DND-41 (cell line): Measurements from ENCODE around the gene PDIK1L.

Experiments used
- ATAC-seq: fragments of 200-7000 bp; cut with Tn5 transposase; 3 replicates; pipeline ENCODE4 v1.9.1; 2021; ENCODE audit warnings: low read depth; ENCODE audit not compliant: insufficient read depth
- DNase-seq: peaks from one replicate; pipeline ENCODE4 v3.0.0-alpha.2; 2020
- H2AFZ ChIP-seq: 2 replicates; pipeline ENCODE4 v1.6.0; 2012; ENCODE audit warnings: low read depth, low read length
- H3K27ac ChIP-seq: 2 replicates; pipeline ENCODE4 v1.5.1; 2012; ENCODE audit warnings: low read length, inconsistent platforms
- H3K27me3 ChIP-seq: fragments of 200-600 bp; sonication (generic); 2 replicates; pipeline ENCODE4 v1.6.0; 2012; ENCODE audit warnings: low read length, mild to moderate bottlenecking, inconsistent platforms; ENCODE audit not compliant: insufficient read depth, poor library complexity
- H3K36me3 ChIP-seq: 2 replicates; pipeline ENCODE4 v1.5.1; 2012; ENCODE audit warnings: low read length, inconsistent platforms; ENCODE audit not compliant: insufficient read depth
- H3K4me1 ChIP-seq: 2 replicates; pipeline ENCODE4 v1.5.1; 2012; ENCODE audit warnings: mild to moderate bottlenecking, low read length; ENCODE audit not compliant: insufficient read depth
- H3K4me2 ChIP-seq: 2 replicates; pipeline ENCODE4 v1.6.0; 2012; ENCODE audit warnings: mild to moderate bottlenecking, moderate library complexity, low read length, inconsistent platforms; ENCODE audit not compliant: insufficient read depth
- H3K4me3 ChIP-seq, 2 experiments: fragments of 200-600 bp in 1 of 2; shearing (Covaris generic) in 1 of 2; 2 replicates each; pipeline ENCODE4 v1.5.1; 2012 to 2016; ENCODE audit warnings: inconsistent platforms in 2 of 2, low read length in 2 of 2, mild to moderate bottlenecking in 2 of 2, low read depth in 1 of 2, moderate library complexity in 1 of 2
- H3K79me2 ChIP-seq: 2 replicates; pipeline ENCODE4 v1.6.0; 2012; ENCODE audit warnings: low read length, inconsistent platforms; ENCODE audit not compliant: insufficient read depth
- H3K9ac ChIP-seq: 2 replicates; pipeline ENCODE4 v1.6.0; 2012; ENCODE audit warnings: low read depth, mild to moderate bottlenecking, inconsistent platforms, low read length, moderate library complexity
- H3K9me3 ChIP-seq: 2 replicates; pipeline ENCODE4 v1.5.1; 2012; ENCODE audit warnings: low read length, moderate library complexity, mild to moderate bottlenecking, inconsistent platforms; ENCODE audit not compliant: insufficient read depth, severe bottlenecking
- H4K20me1 ChIP-seq: 2 replicates; pipeline ENCODE4 v1.6.0; 2012; ENCODE audit warnings: low read length; ENCODE audit not compliant: insufficient read depth
- EZH2 ChIP-seq: IDR thresholded peaks from 3 replicates; pipeline ENCODE4 v1.6.1; 2012; ENCODE audit warnings: borderline replicate concordance, low read depth, mild to moderate bottlenecking, moderate library complexity, low read length, inconsistent platforms; ENCODE audit not compliant: severe bottlenecking
- TF ChIP-seq, protein P1 (sequence below): IDR thresholded peaks from 2 replicates; pipeline ENCODE4 v1.5.1; 2012; ENCODE audit warnings: borderline replicate concordance, low read length, moderate library complexity, mild to moderate bottlenecking; ENCODE audit not compliant: poor library complexity, severe bottlenecking; ENCODE audit errors: extremely low read depth

The PDIK1L gene

DNA sequence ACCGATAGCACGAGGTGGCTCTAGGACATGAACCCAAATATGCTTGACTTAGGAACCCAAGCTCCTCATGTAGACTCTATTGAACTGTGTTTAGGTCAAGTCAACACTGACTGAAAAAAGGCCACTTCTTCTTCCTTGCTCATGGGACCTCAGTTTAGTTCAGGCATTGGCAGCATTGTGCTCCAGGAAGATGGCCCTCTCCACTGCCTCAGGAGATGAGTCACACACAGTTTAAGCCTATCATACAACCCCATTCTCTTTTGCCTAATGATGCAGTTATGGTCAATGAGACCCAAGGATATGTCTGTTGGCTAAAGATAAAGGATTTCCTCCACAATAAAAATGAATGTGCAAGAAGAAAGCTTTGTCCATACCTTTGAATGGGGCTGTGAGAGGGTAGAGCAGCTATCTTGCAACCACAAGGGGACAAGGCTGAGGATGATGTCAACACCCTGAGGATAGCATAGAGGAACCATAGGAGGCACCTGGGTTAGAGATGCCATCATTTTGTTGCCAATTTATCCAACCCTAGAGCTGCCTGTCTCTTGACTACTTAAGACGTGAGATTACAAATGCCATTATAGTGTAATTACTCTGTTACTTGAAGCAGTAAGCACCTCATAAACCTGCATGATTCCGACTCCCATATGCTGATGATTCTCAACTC is 41.2 kb upstream of the PDIK1L start:
- H3K4me3 ChIP-seq, result no peak overlapping the region
- H3K36me3 ChIP-seq, result no peaks in the 10 kb centered on the region
- H3K9me3 ChIP-seq, result no peaks in the 10 kb centered on the region
- no peak overlapping the region for H3K27ac ChIP-seq
- H3K79me2 ChIP-seq, result no peaks in the 10 kb centered on the region
- no peaks in the 10 kb centered on the region for H4K20me1 ChIP-seq
- H2AFZ ChIP-seq, result no peak overlapping the region
- no peak overlapping the region for H3K4me2 ChIP-seq
- DNase-seq (no peak), ATAC-seq (no peak)
- no peaks in the 10 kb centered on the region for H3K4me1 ChIP-seq
- no peak overlapping the region for H3K9ac ChIP-seq
- TF ChIP-seq EZH2, result no peak
- TF ChIP-seq, protein P1, sequence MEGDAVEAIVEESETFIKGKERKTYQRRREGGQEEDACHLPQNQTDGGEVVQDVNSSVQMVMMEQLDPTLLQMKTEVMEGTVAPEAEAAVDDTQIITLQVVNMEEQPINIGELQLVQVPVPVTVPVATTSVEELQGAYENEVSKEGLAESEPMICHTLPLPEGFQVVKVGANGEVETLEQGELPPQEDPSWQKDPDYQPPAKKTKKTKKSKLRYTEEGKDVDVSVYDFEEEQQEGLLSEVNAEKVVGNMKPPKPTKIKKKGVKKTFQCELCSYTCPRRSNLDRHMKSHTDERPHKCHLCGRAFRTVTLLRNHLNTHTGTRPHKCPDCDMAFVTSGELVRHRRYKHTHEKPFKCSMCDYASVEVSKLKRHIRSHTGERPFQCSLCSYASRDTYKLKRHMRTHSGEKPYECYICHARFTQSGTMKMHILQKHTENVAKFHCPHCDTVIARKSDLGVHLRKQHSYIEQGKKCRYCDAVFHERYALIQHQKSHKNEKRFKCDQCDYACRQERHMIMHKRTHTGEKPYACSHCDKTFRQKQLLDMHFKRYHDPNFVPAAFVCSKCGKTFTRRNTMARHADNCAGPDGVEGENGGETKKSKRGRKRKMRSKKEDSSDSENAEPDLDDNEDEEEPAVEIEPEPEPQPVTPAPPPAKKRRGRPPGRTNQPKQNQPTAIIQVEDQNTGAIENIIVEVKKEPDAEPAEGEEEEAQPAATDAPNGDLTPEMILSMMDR, result no peak
- H3K27me3 ChIP-seq, result peaks cover 14% of the 10 kb centered on the region

- Histone ChIP-seq H2AFZ (no peak overlapping the region), H3K4me3 (no peak overlapping the region), H3K9ac (no peak overlapping the region), H3K27ac (no peak overlapping the region), H3K27me3 (peaks cover 13% of the 10 kb centered on the region), H3K9me3 (no peaks in the 10 kb centered on the region), H4K20me1 (0 out of 2 replicates have a peak, but pooled peaks cover 2% of the 10 kb centered on the region), H3K79me2 (no peaks in the 10 kb centered on the region), H3K36me3 (no peaks in the 10 kb centered on the region), H3K4me2 (no peak overlapping the region), H3K4me1 (no peaks in the 10 kb centered on the region)
- ATAC-seq (no peak), DNase-seq (no peak)
- no peak for TF ChIP-seq EZH2
- TF ChIP-seq, protein P1, result no peak
These were observed 40.7 kb upstream of the PDIK1L start for GRCh38 chr1:26070963-26071342.

DNA sequence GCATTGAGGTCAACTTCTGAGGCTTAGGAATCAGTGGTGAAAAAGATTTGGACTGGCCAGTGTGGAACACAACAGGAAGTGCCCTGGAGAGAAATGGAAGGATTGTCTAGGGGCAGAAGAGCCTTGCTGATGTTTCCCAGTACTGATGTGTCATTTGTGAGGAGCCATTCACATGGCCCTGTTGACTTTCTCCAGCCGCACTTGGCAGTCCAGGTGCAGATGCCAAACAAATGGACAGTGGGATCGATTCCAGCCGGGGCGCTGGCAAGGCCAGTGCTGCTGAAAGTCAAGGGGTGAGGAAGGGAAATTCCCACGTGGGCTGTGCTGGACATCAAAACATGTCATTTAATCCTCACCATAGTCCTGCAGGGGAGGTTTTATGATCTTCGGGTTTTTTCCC is 39.3 kb upstream of the PDIK1L start:
- Histone ChIP-seq H3K79me2 (no peaks in the 10 kb centered on the region), H3K9me3 (no peaks in the 10 kb centered on the region), H3K27me3 (peaks cover 13% of the 10 kb centered on the region), H3K4me2 (no peak overlapping the region), H3K4me3 (no peak overlapping the region), H3K4me1 (no peaks in the 10 kb centered on the region), H3K36me3 (no peaks in the 10 kb centered on the region), H3K9ac (no peak overlapping the region), H3K27ac (no peak overlapping the region), H2AFZ (no peak overlapping the region), H4K20me1 (0 out of 2 replicates have a peak, but pooled peaks cover 3% of the 10 kb centered on the region)
- ATAC-seq (no peak), DNase-seq (no peak)
- no peak for TF ChIP-seq EZH2
- TF ChIP-seq, protein P1, result no peak
